Raji (cell line): ENCODE measurements around the gene ABLIM2.

Source experiments
- POLR2A ChIP-seq: IDR thresholded peaks from 2 replicates; pipeline ENCODE4 v1.6.1; 2011; ENCODE audit warnings: low read depth, low read length, control low read depth; ENCODE audit not compliant: insufficient read depth

ABLIM2 gene

DNA sequence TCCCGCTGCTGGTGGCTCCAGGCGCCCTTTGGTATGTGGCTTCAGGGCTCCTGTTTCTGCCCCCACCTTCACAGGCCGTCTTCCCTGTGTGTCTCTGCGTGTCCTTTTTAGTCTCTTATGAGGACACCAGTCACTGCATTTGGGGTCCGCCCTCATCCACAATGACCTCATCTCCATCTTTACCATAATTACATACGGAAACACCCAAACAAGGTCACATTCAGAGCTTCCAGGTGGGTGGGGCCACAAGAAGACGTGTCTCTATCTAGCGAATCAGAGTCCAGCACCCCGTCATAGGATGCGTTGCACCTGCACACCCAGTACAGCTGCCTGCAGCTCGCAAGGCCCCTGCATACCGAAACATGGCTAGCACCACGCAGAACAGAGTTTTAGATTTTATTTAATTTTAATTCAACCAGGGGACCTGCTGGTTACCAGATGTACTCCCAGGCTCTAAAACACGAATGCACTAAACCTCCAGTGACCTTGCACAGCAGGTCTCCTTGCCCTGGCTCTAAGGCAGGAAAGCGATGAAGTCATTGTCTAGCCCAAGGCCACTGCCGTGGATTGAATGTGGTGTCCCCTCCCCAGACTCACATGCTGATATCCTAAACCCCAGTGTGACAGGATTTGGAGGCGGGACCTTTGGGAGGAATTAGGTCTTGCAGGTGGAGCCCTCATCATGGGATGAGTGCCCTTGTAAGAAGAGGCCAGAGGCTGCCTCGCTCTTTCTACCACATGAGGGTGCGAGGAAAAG is 30.3 kb downstream of the ABLIM2 start:
- no peak for TF ChIP-seq POLR2A

DNA sequence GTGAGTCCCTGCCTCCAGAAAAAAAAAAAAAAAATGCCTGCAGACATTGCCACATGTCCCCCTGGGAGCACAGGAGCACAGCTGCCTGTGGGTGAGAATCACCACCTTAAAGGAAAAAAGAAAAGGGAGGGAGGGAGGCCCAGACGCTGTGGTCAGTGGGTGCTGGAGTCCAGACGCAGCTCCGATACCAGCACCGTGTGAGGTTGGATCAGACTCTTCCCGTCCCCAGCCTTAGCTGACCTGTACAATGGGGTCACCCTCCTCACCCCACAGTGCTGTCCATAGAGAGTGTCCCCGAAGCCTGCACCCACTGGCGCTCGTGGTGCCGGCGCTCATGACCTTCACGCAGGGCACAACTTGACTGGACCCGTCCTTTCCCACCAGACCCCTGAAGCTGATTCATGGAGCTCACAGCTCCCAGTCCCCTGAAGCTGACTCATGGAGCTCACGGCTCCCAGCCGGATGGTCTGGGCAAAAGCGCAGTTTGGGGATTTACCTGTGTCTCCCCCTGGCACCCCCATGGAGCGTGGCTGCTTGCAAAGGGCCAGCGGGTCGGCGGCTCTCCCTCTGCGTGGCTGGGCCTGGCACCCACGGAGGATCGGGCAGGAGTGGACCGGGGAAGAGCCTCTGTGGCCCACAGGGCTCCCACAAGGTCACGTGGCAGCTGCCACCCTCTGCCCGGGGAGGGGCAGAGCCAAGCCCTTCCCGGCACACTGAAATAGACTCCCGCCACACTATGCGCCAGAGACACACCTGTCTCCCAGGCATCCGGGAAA is 31.4 kb downstream of the ABLIM2 start:
- no peak for TF ChIP-seq POLR2A

DNA sequence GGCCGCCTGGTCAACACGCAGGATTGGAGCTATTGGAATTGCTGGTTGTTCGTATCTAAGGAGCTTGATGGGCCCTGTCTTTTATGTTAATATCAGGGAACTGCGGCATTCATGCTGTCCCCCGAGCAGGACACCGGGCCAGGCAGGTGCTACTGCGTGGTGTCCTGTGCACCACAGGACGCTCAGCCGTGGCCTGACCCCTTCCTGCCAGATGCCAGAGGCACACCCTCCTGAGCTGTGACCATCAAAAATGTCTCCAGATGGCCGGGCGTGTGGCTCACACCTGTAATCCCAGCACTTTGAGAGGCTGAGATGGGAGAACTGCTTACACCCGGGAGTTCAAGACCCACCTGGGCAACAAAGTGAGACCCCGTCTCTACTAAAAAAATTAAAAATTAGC is 32.1 kb downstream of the ABLIM2 start:
- no peak for TF ChIP-seq POLR2A

DNA sequence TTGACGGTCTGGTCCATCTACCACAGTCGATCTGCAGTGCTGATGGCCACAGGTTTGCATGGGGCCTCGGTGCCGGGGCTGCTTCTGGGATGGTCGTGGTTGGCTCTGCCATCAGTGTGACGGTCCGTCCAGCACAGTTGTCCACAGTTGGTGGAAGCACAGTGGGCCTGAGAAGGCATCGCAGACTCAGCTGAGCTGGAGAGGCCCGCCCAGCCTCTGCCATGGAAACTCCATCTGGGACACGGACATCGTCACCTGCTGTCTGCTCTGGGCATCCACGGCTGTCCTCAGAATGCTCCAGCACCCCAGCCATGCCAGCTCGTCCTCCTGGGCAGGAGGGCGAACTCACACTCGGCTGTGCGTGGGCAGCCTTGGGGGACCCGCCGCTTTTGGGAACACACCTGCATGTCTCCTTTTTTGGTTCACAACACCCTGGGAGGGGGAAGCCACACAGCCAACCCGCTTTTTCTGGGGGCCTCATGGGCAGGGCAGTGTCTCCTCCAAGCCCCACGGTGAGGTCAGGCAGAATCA is 33.0 kb downstream of the ABLIM2 start:
- no peak for TF ChIP-seq POLR2A

DNA sequence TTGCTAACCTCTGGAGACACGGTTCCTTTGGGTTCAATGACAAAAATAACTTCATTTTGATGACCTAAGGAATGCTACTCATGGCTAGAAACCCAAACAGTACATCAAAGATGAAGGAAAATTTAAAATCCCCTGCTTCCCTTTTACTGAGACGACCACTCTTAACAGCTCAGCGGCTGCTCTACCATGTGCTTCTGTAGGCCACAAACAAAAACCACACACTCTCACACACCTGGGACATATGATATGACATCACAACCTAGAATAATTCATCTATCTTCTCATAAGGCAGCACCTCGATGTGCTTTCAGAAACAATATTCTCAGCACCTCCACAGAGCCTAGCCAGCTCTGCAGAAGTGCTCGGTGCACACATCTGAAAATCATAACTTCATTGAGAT is 34.7 kb downstream of the ABLIM2 start:
- TF ChIP-seq POLR2A = no peak

DNA sequence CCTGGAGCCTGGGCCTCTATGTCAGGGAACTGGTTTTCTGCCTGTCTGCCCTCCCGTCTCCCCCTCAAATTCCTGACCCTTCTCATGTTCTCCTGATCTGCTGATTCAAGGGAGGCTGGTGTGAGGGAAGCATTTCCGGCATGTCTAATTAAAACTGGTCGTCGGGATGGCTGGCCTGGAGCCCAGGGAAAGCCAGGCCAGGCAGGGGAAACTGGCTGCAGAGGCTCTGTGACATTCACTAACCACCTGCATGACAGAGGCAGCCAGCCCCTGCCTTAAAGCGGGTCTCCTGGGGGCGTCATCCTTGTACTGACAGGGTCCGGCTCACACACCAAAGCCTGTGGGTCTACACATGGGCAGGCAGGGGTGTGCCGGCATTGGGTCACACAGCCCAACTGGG is 35.2 kb downstream of the ABLIM2 start:
- TF ChIP-seq POLR2A = no peak

DNA sequence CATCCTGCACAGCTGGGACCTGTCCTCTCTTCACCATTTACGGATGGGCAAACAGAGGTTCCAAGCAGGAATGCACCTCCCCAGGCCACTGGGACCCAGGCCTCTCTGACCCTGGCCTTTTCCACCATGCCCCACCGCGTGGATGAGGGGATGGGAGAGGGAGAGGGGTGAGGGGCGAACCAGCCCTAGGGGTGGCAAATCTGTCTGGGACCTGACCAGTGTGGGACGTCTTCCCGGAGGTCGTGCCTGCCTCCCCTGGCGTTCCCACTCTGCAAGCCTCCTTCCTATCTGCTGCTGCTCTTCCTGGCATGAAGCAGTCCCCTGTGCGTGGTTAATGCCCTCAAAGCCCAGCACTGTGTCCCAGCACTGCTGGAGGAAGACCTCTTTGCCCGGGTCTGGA is 35.9 kb downstream of the ABLIM2 start:
- no peak for TF ChIP-seq POLR2A

DNA sequence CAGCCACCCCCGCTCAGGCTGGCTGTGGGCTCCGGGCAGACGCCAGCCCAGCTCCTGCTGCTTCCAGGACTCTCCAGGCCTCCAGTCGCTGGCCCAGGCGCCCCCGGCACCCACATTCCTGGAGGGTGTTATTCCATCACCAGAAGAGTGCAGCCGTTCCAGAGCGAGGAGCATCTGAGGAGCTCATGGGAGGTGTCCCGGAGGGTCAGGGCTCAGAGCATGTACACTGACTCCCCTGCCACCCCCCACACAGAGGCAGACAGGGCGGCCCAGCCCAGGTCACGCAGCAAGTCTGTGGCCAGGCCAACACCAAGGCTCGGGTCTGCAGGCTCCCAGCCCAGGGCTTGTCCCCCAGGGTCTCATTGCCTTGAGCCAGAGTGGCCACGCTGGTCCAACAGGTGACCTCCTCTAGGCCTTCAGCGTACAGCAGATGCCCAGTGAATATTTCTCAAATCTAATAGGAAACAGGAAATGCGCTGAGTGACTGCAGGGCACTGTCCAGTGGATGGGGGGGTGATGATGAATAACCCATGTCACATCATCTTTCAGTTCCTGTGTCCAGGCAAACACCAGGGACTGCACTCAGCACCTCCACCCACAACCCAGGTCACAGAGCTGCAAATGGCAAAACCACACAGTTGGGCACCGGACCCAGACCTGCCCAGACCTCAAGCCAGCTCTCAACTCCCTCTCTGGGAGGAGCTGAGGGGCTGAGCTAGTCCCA is 37.2 kb downstream of the ABLIM2 start:
- no peak for TF ChIP-seq POLR2A

DNA sequence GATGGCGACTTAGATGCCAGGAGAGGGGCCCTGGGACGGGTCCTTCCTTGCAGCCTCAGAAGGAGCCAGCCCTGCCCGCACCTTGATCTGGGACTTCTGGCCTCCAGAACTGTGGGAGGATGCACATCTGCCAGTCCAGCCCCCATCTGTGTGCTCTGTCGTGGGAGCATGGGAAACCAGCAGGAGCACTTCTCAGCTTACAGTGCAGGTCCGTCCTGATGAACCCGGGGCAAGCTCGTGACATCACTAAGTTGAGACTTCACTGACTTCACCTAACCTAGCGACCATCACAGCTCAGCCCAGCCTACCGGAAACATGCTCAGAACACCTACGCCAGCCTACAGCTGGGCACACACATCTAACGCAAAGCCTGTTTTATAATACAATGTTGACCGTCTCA is 38.1 kb downstream of the ABLIM2 start:
- no peak for TF ChIP-seq POLR2A

DNA sequence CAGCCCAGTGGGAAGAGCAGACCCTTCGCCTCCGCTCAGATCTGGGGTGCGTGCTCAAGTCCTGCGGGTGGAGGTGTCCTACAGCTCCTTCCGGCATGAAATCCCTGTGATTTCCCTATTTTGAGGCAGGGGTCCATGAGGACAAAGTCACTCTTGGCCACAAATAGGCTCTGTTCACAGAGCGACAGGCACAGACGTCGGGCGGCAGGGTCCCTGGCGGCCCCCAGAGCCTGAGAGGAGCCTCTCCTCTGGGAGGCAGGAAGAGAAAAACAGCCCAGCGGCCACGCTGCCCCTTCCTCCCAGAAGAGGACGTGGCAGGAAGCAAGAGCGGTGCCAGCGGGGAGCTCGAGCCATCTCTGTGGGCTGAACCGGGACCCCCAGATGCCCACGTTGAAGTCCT is 38.7 kb downstream of the ABLIM2 start:
- no peak for TF ChIP-seq POLR2A

DNA sequence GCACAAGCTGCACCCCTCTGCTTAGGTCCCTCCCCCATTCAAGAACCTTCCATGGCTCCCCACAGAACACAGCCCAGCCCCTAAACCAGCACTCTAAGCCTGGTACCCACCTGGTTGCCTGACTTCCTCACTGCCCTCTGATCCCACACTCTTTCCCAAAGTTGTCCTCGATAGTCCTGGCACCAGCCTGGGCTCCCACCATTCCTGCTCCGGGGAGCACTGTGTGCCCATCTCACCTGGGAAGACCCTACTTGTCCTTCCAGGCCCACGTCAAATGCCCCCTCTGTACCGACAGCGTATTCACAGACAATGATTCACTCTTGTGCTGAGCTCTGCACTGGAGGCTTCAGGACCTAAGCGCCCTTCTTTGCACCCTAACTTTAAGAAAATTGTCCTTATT is 40.1 kb downstream of the ABLIM2 start:
- no peak for TF ChIP-seq POLR2A

DNA sequence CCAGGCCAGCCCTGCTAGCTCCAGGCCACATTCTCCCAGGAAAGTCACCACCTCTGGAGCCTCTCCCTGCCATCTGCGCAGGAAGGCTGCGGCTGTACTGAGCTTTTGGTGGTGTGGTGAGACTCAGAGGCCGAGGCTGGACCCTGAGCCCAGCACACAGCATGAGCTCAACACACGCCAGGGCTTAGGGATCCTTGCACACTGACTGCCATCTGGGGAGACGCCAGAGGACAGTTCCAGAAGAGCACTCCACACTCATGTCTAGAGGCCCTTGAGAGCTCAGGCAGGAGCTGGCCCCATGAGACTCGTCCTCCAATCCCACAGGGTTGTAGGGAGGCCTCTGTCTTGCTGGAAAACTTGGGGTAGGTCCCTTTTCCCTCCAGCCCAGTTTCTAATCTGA is 40.6 kb downstream of the ABLIM2 start:
- TF ChIP-seq POLR2A = no peak

DNA sequence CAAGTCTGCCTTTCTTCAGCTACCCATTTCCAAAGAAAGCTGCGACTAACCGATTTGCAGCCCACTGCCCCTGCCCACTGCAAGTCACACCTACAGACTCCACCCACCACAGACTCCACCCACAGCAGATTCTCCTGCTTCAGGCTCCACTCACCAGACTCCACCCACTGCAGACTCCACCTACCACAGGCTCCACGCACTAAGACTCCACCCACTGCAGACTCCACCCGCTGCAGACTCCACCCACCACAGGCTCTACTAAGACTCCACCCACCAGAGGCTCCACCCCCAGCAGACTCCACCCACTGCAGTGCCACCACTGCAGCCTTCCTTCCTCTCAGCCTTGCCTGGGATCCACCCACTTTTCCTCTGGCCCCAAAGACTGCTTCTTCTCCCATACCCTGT is 41.3 kb downstream of the ABLIM2 start:
- TF ChIP-seq POLR2A = no peak

DNA sequence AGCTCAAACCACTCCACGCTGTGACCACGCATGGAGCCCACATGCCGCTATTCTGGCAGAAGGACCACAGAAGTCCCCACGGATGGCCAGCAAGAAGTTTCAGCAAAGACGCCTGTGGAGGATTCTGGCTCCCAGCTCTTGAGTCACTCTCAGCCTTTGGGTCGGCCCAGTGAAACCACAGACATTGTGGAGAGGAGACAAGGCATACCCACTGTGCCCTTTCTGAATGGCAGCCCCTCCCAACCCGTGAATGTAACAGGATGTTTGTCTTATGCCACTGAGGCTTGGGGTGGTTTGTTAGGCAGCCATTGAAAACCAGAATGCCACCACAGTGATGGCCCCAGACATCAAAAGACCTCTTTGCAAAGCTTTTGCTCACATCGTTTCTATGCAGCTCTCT is 42.7 kb downstream of the ABLIM2 start:
- no peak for TF ChIP-seq POLR2A

DNA sequence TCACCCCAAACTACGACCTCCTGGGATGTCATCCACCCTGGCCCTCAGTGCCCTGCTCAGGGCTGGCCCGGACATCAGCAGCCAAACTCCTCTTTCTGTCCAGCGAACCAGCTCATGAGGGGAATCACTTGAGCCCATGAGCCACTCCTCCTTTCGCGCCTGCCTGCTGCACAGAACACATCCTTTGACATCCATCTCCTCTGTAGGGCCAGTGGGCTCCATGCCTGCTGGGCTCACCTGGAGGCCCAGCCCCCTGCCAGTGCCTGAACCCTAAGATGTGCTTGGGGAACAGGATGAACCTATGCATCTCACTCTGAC is 43.5 kb downstream of the ABLIM2 start:
- TF ChIP-seq POLR2A = no peak
